Ovary (tissue), 3 donors: Measurements from ENCODE around the gene MYO3A.

ENCODE experiments used
- CTCF ChIP-seq, 3 donors: fragments of 450-650 bp in 2 of 3; fragments of 200-600 bp in 1 of 3; IDR thresholded peaks; one replicate each; pipeline versions ENCODE4 v1.5.1 to v1.8.0; 2016 to 2022; ENCODE audit warnings: antibody characterized with exemption in 3 of 3, mild to moderate bottlenecking in 1 of 3
- POLR2A ChIP-seq: fragments of 450-650 bp; IDR thresholded peaks from one replicate; pipeline ENCODE4 v1.6.1; 2017; ENCODE audit warnings: antibody characterized with exemption, mild to moderate bottlenecking, moderate library complexity
- donor health status: DM: no; HTN: no; CAD: no.

GRCh38 chr10:26138613-26139012 lies 204.6 kb downstream of the MYO3A start:
- TF ChIP-seq CTCF (IDR thresholded peaks at IDR 0.05) (no peak), POLR2A (no peak)
